Dermis lymphatic vessel endothelial cell (primary cell): ENCODE results near the gene ADORA2A. TPM values are rescaled to one million over a fixed set of nuclear protein-coding genes. Genes with fewer than 3 reads are reported as not detected.

Experiments used
- total RNA-seq: library from RNA; depleted of rRNA; stranded (reverse); fragments of >200 nt; gene quantifications from 2 replicates; pipeline ENCODE4 v1.2.1, GENCODE V29; 2014

The ADORA2A gene
- total RNA-seq: 1.5 and 2.0 TPM in 2 replicates

GRCh38 chr22:24427500-24428164 is at the start of gene ADORA2A:
TSS of gene ADORA2A (plus strand) at chr22:24427599. CDS start at chr22:24433405, 5,806 bp downstream.

Other genes with a start within 250 kb of the ADORA2A start
- 0.43 and 0.54 TPM in 2 replicates for gene SUSD2, start 246.1 kb upstream of the ADORA2A start, total RNA-seq
- gene GGT5, start 182.5 kb upstream of the ADORA2A start, total RNA-seq: 1.8 and 8.9 TPM in 2 replicates
- gene SPECC1L, start 156.8 kb upstream of the ADORA2A start, total RNA-seq: 57.9 and 68.8 TPM in 2 replicates
- under 0.01 and 0.09 TPM in 2 replicates for gene UPB1, start 67.7 kb downstream of the ADORA2A start, total RNA-seq
- 176 and 220 TPM in 2 replicates for gene GUCD1, start 127.5 kb downstream of the ADORA2A start, total RNA-seq
- gene SNRPD3, start 128.4 kb downstream of the ADORA2A start, total RNA-seq: 161 and 194 TPM in 2 replicates
- gene LRRC75B, start 165.5 kb downstream of the ADORA2A start, total RNA-seq: 3.7 and 4.1 TPM in 2 replicates
- gene GGT1, start 175.6 kb downstream of the ADORA2A start, total RNA-seq: 2.3 and 11.3 TPM in 2 replicates